GM12875 (cell line): ENCODE results near the gene PPP1R9B.

Source experiments
- H3K4me3 ChIP-seq: one replicate; pipeline ENCODE4 v1.5.1; 2011; ENCODE audit warnings: low read depth, low read length, control low read depth
- TF ChIP-seq, protein P1 (sequence below): IDR thresholded peaks from 2 replicates; pipeline ENCODE4 v1.5.1; 2011; ENCODE audit warnings: low read depth, mild to moderate bottlenecking, control low read depth, inconsistent platforms, low read length, moderate library complexity, borderline replicate concordance; ENCODE audit not compliant: insufficient read depth

Gene PPP1R9B

DNA sequence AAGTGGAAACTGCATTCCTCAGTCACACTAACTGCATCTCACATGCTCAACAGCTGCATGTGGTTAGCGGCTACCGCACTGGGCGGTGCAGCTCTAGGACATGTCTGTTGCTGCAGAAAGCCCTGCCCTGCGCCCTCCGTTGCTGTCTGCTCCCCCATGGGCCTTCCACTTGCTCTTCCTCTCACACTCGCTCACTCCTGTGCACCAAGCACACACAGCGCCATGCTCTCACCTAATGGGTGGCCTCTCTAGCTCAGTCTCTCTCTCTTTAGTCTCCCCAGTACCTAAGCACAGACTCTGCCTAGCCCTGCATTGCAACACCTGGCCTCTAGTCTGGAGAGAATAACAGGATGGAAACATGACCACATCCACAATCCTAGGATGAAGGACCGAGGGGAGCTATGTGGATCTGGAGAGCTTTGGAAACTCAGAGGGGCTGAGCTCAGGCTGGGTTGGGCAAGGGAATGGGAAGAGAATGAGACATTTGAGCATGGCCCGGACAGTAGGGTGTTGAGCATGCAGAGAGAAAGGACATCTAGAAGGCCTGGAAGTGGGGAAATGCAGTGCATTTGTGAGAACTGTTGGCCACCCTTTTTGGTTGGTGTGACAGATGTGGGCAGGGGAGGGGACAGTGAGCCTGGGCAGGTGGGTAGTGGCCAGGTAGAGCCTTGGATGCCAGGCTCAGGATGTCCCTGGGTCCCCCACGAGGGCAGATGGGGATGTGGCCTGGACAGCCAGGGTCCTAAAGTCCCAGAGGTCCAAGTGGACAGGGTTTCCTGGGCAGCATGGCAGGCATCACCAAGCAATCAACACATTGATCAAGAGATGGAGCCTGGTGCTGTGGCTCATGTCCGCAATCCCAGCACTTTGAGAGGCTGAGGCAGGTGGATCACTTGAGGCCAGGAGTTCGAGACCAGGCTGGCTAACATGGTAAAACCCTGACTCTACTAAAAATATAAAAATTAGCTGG is 31.4 kb upstream of the PPP1R9B start:
- TF ChIP-seq, protein P1, sequence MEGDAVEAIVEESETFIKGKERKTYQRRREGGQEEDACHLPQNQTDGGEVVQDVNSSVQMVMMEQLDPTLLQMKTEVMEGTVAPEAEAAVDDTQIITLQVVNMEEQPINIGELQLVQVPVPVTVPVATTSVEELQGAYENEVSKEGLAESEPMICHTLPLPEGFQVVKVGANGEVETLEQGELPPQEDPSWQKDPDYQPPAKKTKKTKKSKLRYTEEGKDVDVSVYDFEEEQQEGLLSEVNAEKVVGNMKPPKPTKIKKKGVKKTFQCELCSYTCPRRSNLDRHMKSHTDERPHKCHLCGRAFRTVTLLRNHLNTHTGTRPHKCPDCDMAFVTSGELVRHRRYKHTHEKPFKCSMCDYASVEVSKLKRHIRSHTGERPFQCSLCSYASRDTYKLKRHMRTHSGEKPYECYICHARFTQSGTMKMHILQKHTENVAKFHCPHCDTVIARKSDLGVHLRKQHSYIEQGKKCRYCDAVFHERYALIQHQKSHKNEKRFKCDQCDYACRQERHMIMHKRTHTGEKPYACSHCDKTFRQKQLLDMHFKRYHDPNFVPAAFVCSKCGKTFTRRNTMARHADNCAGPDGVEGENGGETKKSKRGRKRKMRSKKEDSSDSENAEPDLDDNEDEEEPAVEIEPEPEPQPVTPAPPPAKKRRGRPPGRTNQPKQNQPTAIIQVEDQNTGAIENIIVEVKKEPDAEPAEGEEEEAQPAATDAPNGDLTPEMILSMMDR, result no peak
- no peak overlapping the region for H3K4me3 ChIP-seq

DNA sequence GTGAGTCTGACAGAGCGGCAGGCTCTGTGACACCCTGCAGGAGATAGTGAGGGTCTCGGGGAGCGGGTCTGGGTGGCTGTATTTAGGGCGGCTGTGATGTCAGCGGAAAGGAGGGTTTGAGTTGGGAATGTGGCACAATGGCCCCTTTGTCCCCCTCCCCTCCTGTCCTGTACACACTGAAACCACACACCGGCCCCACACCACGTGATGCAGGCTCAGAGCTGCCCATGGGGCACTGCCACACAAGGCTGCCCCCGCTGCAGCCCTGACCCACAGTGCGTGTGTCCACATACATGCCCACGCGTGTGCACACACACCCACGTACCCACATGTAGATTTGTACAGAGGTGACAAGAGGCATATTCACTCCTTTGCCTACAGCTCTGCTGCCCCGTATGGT is 30.7 kb upstream of the PPP1R9B start:
- no peak overlapping the region for H3K4me3 ChIP-seq
- TF ChIP-seq, protein P1, result no peak

DNA sequence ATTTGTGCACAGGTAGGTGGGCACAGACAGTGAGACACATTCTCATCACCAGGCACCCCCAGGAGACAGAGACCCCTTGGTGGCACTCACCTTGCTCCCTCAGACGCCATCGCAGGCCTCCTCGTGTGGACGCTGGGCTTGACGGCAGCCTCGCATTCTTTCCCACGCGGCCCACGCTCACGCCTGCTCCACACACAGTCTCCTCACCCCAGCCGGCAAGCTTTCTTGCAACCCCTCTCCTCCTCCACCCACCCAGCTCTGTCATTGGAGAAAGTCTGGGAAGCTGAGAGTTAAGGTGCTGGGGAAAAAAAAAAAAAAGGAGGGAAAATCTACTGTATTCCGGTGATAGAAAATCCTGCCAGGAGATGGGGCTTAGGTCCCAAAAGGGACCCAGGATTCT is 30.1 kb upstream of the PPP1R9B start:
- H3K4me3 ChIP-seq, result no peak overlapping the region
- TF ChIP-seq, protein P1, result no peak

DNA sequence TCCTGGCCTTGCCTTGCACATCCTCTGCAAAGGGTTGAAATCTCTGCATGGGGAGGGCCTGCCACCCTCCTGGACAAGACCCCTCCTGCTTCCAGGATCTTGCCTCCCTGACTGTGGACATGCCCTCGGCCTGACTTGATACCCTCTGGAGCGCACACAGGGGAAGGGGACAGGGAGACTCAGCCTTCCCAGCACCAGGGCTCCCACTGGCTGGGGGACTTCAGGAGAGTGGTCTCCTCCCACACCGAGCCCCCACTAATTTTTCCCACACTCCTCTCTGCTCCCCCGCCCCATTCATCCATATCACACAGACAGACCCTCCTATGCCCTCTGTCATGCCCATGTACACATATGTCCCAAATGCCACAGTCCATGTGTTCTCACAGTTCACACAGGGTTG is 29.6 kb upstream of the PPP1R9B start:
- H3K4me3 ChIP-seq, result no peak overlapping the region
- TF ChIP-seq, protein P1, result no peak

DNA sequence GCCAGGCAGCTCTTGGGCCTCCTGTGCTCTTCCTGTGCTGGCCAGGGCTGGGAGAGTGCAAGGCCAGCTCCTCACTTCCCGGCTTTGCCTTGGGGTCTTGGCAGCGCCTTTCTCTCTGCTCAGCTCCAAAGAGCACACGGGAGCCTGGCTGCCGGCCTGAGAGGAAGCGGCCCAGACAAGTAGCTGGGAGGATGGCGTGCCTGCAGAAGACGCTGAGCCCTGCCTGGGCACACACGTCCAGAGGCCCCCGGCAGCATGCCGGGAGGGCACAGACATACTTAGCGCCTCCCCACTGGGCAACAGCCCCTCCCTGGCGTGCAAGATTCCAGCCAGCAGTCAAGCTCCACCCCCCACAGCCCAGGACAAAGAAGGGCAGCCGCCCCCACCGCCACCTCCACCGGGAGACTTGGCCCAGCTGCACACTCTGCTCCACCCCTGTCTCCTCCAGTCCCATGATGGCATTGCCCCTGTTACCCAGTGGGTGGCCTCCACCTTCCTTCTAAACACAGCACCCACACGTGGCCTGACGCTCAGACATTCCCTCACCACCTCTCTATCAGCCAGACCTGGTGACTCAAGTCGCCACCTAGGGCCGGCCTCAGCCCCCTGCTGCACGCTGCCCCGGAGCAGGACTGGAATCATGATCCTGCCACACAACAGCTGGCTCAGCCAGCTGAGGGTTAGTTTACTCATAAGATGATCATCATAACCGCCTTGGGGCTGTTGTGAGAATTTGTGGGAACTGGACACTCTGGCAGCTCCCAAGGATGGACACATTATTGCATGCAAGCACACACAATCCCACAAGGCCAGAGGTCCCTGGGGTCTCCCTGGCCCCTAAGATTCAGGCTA is 27.7 kb upstream of the PPP1R9B start:
- no peak overlapping the region for H3K4me3 ChIP-seq
- TF ChIP-seq, protein P1, result peak; percentile 79

DNA sequence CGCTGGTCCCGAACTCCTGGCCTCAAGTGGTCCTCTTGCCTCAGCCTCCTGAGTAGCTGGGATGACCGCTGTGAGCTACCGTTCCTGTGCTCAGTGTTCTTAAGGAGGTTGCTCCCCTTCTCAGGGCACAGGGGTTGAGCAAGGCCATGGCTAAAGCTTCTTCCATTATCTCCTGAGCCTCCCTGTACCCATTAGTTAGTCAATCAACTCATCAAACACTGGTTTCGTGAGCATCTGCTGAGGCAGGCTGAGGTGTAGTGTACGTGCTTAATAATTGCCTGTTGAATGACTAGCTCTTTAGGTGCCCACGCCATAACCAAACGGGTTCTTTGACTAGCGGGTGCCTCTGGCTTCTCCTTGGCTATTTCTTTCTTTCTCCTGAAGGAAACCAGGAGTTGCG is 27.0 kb upstream of the PPP1R9B start:
- no peak overlapping the region for H3K4me3 ChIP-seq
- TF ChIP-seq, protein P1, result no peak
